Measurements from ENCODE around the gene TAF7L. TPM values are rescaled to one million over a fixed set of nuclear protein-coding genes. Genes with fewer than 3 reads are reported as not detected.
"Not testable (repeated sequence)": the region's sequence is repeated elsewhere in the genome, so short reads cannot be mapped to it uniquely, and the experiment has no call there.

The TAF7L gene
- total RNA-seq = 0.12 and 0.29 TPM in 2 replicates

DNA sequence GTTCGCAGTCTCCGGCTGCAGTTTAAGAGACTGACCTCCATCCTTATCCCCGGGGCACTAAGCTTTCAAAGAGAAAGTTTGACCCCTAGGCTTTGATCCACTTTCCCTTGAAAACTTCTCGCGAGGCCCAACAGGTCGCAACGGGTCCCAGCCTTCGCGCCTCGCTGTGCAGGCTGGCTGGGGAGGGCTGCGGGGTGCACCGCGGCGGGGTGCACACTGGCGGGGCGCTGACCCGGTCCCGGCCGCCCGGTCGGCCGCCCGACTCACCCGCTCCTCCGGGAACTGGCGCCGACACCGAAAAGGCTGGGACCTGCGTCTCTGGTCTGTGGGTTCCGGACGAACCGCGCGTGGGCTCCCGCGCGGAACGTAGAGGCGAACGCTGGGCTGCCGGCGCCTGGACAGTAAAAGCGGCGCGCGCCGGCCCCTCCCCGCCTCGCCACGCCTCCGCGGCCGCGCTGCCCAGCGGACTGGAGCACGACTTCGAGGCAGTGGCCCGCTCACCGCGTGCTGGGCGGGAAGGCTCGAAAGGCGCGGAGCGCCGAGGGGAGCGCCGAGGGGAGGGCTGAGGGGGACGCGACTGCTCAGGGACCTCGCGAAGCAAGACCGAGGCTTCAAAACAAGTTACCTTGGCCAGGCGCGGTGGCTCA lies at the start of gene TAF7L:
TSS of gene TAF7L (minus strand) at position 378 of the 647 bp plus-strand sequence. CDS start 3,791 bp downstream, outside the sequence.
- intact Hi-C loops (cut with micrococcal nuclease) = no loop called here

DNA sequence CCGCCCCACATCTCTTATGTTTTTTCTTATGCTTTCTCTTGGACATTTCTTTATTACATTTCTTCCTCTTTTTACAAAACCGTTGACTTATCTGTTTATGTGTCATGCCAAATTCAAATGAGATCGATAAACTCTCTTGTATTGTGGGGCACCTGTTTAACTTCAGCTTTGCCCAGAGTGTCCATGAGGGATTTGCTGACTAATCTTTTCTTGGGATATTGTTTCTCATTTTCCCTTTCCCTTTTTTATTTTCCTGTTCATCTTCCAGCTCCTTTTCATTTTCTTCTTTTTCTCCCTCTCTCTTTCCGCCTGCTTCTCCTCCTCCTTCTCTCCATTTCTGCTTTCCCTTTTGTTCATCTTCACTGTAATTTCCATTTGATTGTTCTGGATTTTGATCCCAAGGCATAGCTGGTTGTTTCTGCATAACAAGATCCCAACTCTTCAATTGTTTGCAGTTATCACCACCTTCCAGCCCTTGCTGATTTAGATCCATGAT lies 46.7 kb upstream of the TAF7L start:
- intact Hi-C loops (cut with micrococcal nuclease) = no loop called here

DNA sequence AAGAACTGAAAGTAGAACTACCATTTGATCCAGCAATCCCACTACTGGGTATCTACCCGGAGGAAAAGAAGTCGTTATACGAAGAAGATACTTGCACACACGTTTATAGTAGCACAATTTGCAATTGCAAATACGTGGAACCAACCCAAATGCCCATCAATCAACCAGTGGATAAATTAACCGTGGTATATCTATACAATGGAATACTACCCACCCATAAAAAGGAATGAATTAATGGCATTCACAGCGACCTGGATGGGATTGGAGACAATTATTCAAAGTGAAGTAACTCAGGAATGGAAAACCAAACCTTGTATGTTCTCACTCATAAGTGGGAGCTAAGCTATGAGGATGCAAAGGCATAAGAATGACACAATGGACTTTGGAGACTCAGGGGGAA lies 43.2 kb upstream of the TAF7L start:
- intact Hi-C loops (cut with micrococcal nuclease) = not testable (repeated sequence)

- intact Hi-C loops (cut with micrococcal nuclease) = not testable (repeated sequence)
These were observed 35.5 kb upstream of the TAF7L start for GRCh38 chrX:101326600-101326999.

DNA sequence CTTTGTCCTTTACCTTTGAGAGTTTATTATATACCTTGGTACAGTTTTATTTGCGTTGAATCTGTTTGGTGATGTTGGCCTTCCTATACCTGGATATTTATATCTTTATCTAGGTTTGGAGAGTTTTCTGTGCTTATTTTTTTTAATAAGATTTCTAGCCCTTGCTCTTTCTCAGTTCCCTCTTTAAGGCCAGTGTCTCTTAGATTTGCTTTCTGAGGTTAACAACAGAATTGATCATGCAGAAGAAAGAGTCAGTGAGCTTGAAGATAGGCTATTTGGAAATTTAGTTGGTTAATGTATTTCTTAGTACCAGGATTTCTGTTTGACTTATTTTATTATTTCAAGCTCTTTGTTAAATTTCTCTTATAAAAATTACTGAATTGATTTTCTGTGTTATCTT lies 12.7 kb upstream of the TAF7L start:
- intact Hi-C loops (cut with micrococcal nuclease) = no loop called here

- intact Hi-C loops (cut with micrococcal nuclease) = not testable (repeated sequence)
These were observed 4.5 kb upstream of the TAF7L start for GRCh38 chrX:101295603-101296002.

GRCh38 chrX:101287402-101287801 lies 3.7 kb downstream of the TAF7L start:
- intact Hi-C loops (cut with micrococcal nuclease) = loop anchor here (1.0 to 5.0 kb wide), 7 partner anchors 29 to 615 kb away; no protein-coding TSS in a partner anchor

DNA sequence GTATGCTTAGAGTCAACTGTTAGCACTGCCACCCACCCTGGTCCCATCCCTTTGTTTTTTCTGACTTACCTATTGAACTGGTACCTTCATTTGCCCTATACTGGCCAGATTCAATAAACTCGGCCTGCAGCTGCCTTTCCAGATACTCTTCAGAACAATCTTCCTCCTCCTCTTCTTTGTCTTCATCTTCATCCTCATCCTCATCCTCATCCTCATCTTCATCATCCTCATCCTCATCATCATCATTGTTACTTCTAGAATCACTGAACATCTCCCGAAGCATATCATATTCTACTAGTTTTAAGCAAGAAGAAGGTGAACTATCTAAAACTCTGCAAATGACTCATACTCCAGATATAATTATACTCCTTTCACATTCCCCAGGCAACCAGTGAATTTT lies 14.9 kb downstream of the TAF7L start:
- intact Hi-C loops (cut with micrococcal nuclease) = no loop called here

- intact Hi-C loops (cut with micrococcal nuclease) = no loop called here
These were observed 16.9 kb downstream of the TAF7L start for GRCh38 chrX:101274198-101274597.

- intact Hi-C loops (cut with micrococcal nuclease) = no loop called here
These were observed 25.2 kb downstream of the TAF7L start for GRCh38 chrX:101265869-101266428.

DNA sequence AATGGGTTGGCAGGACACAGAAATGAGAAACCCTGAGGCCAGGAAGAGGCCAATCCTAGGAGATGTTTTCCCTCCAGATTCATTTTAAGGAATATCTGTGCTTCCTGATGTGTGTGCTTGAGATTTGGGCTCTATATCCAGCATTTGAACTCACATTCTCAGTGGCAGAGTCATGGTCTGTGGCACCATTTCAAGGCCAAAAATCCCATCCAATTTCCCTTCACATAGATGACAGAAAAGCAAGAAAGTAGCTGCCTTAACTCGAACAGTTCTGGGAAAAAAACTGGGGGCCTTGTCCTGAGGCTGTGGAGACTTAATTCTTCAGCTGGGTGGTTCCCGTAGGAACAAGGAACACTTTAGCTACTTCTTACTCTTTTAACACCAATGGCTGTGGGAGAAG lies 27.4 kb downstream of the TAF7L start:
- intact Hi-C loops (cut with micrococcal nuclease) = no loop called here

DNA sequence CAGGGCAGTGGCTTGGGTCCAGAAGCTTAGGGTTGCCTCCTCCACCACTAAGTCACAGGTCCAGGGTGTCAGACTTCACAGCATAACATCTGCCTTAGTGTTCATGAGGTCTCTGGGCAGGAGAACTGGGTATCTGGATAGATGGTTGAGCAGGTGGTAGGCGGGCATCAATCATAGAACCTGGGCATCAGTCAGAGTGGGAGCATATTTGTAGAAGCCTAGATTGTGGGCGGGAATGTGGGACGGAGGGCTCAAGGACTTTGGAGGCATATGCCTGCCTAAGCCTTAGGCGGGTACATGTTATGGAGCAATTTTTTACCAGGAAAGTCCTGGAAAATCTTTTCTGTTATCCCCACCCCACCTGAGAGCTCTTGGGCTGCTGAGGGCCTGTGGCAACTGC lies 28.5 kb downstream of the TAF7L start:
- intact Hi-C loops (cut with micrococcal nuclease) = no loop called here

- intact Hi-C loops (cut with micrococcal nuclease) = no loop called here
These were observed 30.7 kb downstream of the TAF7L start for GRCh38 chrX:101260435-101260834.

GRCh38 chrX:101258259-101258581 lies 32.9 kb downstream of the TAF7L start:
- intact Hi-C loops (cut with micrococcal nuclease) = loop anchor here (2.0 kb wide), 1 partner anchor 29 kb away; no protein-coding TSS in a partner anchor

GRCh38 chrX:101257448-101258258 lies 33.5 kb downstream of the TAF7L start:
- intact Hi-C loops (cut with micrococcal nuclease) = loop anchor here (2.0 kb wide), 1 partner anchor 29 kb away; no protein-coding TSS in a partner anchor

GRCh38 chrX:101252634-101253033 lies 38.5 kb downstream of the TAF7L start:
- intact Hi-C loops (cut with micrococcal nuclease) = no loop called here

GRCh38 chrX:101241531-101241930 lies 49.6 kb downstream of the TAF7L start:
- intact Hi-C loops (cut with micrococcal nuclease) = no loop called here

- intact Hi-C loops (cut with micrococcal nuclease) = no loop called here
These were observed 54.1 kb downstream of the TAF7L start for GRCh38 chrX:101237041-101237440.

DNA sequence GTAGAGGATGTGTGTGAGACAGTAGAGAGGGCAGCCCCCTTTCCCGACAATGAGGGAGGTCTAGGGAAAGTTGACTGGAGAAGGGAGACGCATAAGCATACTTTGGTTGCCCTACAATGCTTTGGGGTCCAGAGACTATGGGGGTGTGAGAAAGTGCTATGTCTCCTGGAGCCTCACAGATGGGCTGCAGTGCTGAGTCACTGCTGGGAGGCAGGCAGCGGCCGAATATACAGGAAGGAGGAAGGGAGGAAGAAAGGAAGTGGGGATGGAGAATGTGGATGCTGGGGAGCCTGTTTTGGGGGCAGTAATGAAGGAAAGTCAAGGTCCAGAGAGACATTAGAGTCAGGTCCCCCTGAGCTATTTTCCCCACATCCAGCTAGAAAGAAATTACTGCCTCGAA lies 58.8 kb downstream of the TAF7L start:
- intact Hi-C loops (cut with micrococcal nuclease) = no loop called here

- intact Hi-C loops (cut with micrococcal nuclease) = no loop called here
These were observed 60.1 kb downstream of the TAF7L start for GRCh38 chrX:101231080-101231479.

GRCh38 chrX:101230636-101231035 lies 60.5 kb downstream of the TAF7L start:
- intact Hi-C loops (cut with micrococcal nuclease) = no loop called here

- intact Hi-C loops (cut with micrococcal nuclease) = no loop called here
These were observed 62.0 kb downstream of the TAF7L start for GRCh38 chrX:101229170-101229569.

Measured in T-helper 1 cell treated with Interleukin-12 subunit alpha and Interleukin-12 subunit beta and Interleukin-4 antibody, amounts not matched to agents 30 ng/mL and 1 ng/mL, for 36 hours (primary cell).